ENCODE data around the gene INTS3. TPM values are rescaled to one million over a fixed set of nuclear protein-coding genes. Genes with fewer than 3 reads are reported as not detected.
A peak's percentile ranks its signal among the peaks of the same experiment; 100 is the strongest.
"Not testable (repeated sequence)": the region's sequence is repeated elsewhere in the genome, so short reads cannot be mapped to it uniquely, and the experiment has no call there.

The INTS3 gene
- total and polyA plus RNA-seq, 4 donors: 40.5 to 107 (median 69.7) TPM

- no peaks in the 10 kb centered on the region for H3K27me3 ChIP-seq (ENCODE audit: control insufficient read depth, insufficient read depth, low read length)
- H3K4me3 ChIP-seq (ENCODE audit: low read depth, low read length): no peak overlapping the region
- H3K27ac ChIP-seq (ENCODE audit: low read depth, low read length): no peak overlapping the region
- 25% methylated on average over 4 of the region's 6 CpGs for WGBS (ENCODE audit: insufficient coverage)
- H3K9me3 ChIP-seq (ENCODE audit: control insufficient read depth, insufficient read depth, low read length): no peaks in the 10 kb centered on the region
- H3K4me1 ChIP-seq (ENCODE audit: control insufficient read depth, insufficient read depth, low read length): no peaks in the 10 kb centered on the region
- peak; percentile 15 to 90 (median 46) for DNase-seq (ENCODE audit: low read depth in 4 of 6, low spot score in 6 of 6)
- peaks cover 64% of the 10 kb centered on the region for H3K36me3 ChIP-seq (ENCODE audit: control insufficient read depth, insufficient read depth, low read length)
These were observed 21.7 kb downstream of the INTS3 start for GRCh38 chr1:153749408-153750005.

- no peaks in the 10 kb centered on the region for H3K9me3 ChIP-seq (ENCODE audit: control insufficient read depth, insufficient read depth, low read length)
- H3K36me3 ChIP-seq (ENCODE audit: control insufficient read depth, insufficient read depth, low read length): peaks cover 70% of the 10 kb centered on the region
- DNase-seq (ENCODE audit: low read depth in 4 of 6, low spot score in 6 of 6): no peak
- H3K27me3 ChIP-seq (ENCODE audit: control insufficient read depth, insufficient read depth, low read length): no peaks in the 10 kb centered on the region
- H3K27ac ChIP-seq (ENCODE audit: low read depth, low read length): no peak overlapping the region
- WGBS (ENCODE audit: insufficient coverage): 100% methylated on average over 2 of the region's 6 CpGs
- H3K4me1 ChIP-seq (ENCODE audit: control insufficient read depth, insufficient read depth, low read length): no peaks in the 10 kb centered on the region
- no peak overlapping the region for H3K4me3 ChIP-seq (ENCODE audit: low read depth, low read length)
These were observed 22.5 kb downstream of the INTS3 start for GRCh38 chr1:153750026-153750995.

- H3K9me3 ChIP-seq (ENCODE audit: control insufficient read depth, insufficient read depth, low read length): no peaks in the 10 kb centered on the region
- H3K27ac ChIP-seq (ENCODE audit: low read depth, low read length): no peak overlapping the region
- WGBS (ENCODE audit: insufficient coverage): no CpG with 5 or more reads among the region's 2 CpGs
- H3K4me3 ChIP-seq (ENCODE audit: low read depth, low read length): no peak overlapping the region
- H3K27me3 ChIP-seq (ENCODE audit: control insufficient read depth, insufficient read depth, low read length): no peaks in the 10 kb centered on the region
- H3K36me3 ChIP-seq (ENCODE audit: control insufficient read depth, insufficient read depth, low read length): peaks cover 73% of the 10 kb centered on the region
- no peak for DNase-seq (ENCODE audit: low read depth in 4 of 6, low spot score in 6 of 6)
- no peaks in the 10 kb centered on the region for H3K4me1 ChIP-seq (ENCODE audit: control insufficient read depth, insufficient read depth, low read length)
These were observed 24.2 kb downstream of the INTS3 start for GRCh38 chr1:153752072-153752471.

GRCh38 chr1:153752571-153753195, 24.8 kb downstream of the INTS3 start:
- Histone ChIP-seq H3K27me3 (ENCODE audit: control insufficient read depth, insufficient read depth, low read length) (no peaks in the 10 kb centered on the region), H3K4me1 (ENCODE audit: control insufficient read depth, insufficient read depth, low read length) (no peaks in the 10 kb centered on the region), H3K9me3 (ENCODE audit: control insufficient read depth, insufficient read depth, low read length) (no peaks in the 10 kb centered on the region), H3K4me3 (ENCODE audit: low read depth, low read length) (no peak overlapping the region), H3K27ac (ENCODE audit: low read depth, low read length) (no peak overlapping the region), H3K36me3 (ENCODE audit: control insufficient read depth, insufficient read depth, low read length) (peaks cover 75% of the 10 kb centered on the region)
- WGBS (ENCODE audit: insufficient coverage): 90% methylated on average over 5 of the region's 8 CpGs
- no peak for DNase-seq (ENCODE audit: low read depth in 4 of 6, low spot score in 6 of 6)

GRCh38 chr1:153754266-153754665, 26.4 kb downstream of the INTS3 start:
- Histone ChIP-seq H3K9me3 (ENCODE audit: control insufficient read depth, insufficient read depth, low read length) (no peaks in the 10 kb centered on the region), H3K36me3 (ENCODE audit: control insufficient read depth, insufficient read depth, low read length) (peaks cover 79% of the 10 kb centered on the region), H3K4me1 (ENCODE audit: control insufficient read depth, insufficient read depth, low read length) (no peaks in the 10 kb centered on the region), H3K4me3 (ENCODE audit: low read depth, low read length) (no peak overlapping the region), H3K27me3 (ENCODE audit: control insufficient read depth, insufficient read depth, low read length) (no peaks in the 10 kb centered on the region), H3K27ac (ENCODE audit: low read depth, low read length) (no peak overlapping the region)
- no peak for DNase-seq (ENCODE audit: low read depth in 4 of 6, low spot score in 6 of 6)
- 97% methylated on average over 2 of the region's 2 CpGs for WGBS (ENCODE audit: insufficient coverage)

- Histone ChIP-seq H3K4me3 (ENCODE audit: low read depth, low read length) (no peak overlapping the region), H3K27me3 (ENCODE audit: control insufficient read depth, insufficient read depth, low read length) (no peaks in the 10 kb centered on the region), H3K9me3 (ENCODE audit: control insufficient read depth, insufficient read depth, low read length) (no peaks in the 10 kb centered on the region), H3K36me3 (ENCODE audit: control insufficient read depth, insufficient read depth, low read length) (peaks cover 88% of the 10 kb centered on the region), H3K4me1 (ENCODE audit: control insufficient read depth, insufficient read depth, low read length) (peaks cover 8% of the 10 kb centered on the region), H3K27ac (ENCODE audit: low read depth, low read length) (no peak overlapping the region)
- WGBS (ENCODE audit: insufficient coverage): 100% methylated on average over 1 of the region's 4 CpGs
- DNase-seq (ENCODE audit: low read depth in 4 of 6, low spot score in 6 of 6): no peak
These were observed 32.6 kb downstream of the INTS3 start for GRCh38 chr1:153760440-153760839.

GRCh38 chr1:153763365-153764225, 35.7 kb downstream of the INTS3 start:
- Histone ChIP-seq H3K27me3 (ENCODE audit: control insufficient read depth, insufficient read depth, low read length) (no peaks in the 10 kb centered on the region), H3K4me1 (ENCODE audit: control insufficient read depth, insufficient read depth, low read length) (peaks cover 8% of the 10 kb centered on the region), H3K9me3 (ENCODE audit: control insufficient read depth, insufficient read depth, low read length) (no peaks in the 10 kb centered on the region), H3K27ac (ENCODE audit: low read depth, low read length) (no peak overlapping the region), H3K4me3 (ENCODE audit: low read depth, low read length) (no peak overlapping the region), H3K36me3 (ENCODE audit: control insufficient read depth, insufficient read depth, low read length) (peaks cover 87% of the 10 kb centered on the region)
- peak in 1 of 6 donors; percentile 31 for DNase-seq (ENCODE audit: low read depth in 4 of 6, low spot score in 6 of 6)
- WGBS (ENCODE audit: insufficient coverage): 80% methylated on average over 3 of the region's 7 CpGs

- peaks cover 8% of the 10 kb centered on the region for H3K4me1 ChIP-seq (ENCODE audit: control insufficient read depth, insufficient read depth, low read length)
- no peaks in the 10 kb centered on the region for H3K27me3 ChIP-seq (ENCODE audit: control insufficient read depth, insufficient read depth, low read length)
- no peak for DNase-seq (ENCODE audit: low read depth in 4 of 6, low spot score in 6 of 6)
- peaks cover 88% of the 10 kb centered on the region for H3K36me3 ChIP-seq (ENCODE audit: control insufficient read depth, insufficient read depth, low read length)
- 90% methylated on average over 3 of the region's 5 CpGs for WGBS (ENCODE audit: insufficient coverage)
- no peaks in the 10 kb centered on the region for H3K9me3 ChIP-seq (ENCODE audit: control insufficient read depth, insufficient read depth, low read length)
- no peak overlapping the region for H3K4me3 ChIP-seq (ENCODE audit: low read depth, low read length)
- H3K27ac ChIP-seq (ENCODE audit: low read depth, low read length): no peak overlapping the region
These were observed 36.5 kb downstream of the INTS3 start for GRCh38 chr1:153764310-153764709.

- H3K4me1 ChIP-seq (ENCODE audit: control insufficient read depth, insufficient read depth, low read length); H3K4me3 ChIP-seq (ENCODE audit: low read depth, low read length); H3K9me3 ChIP-seq (ENCODE audit: control insufficient read depth, insufficient read depth, low read length); H3K27ac ChIP-seq (ENCODE audit: low read depth, low read length); DNase-seq (ENCODE audit: low read depth in 4 of 6, low spot score in 6 of 6); H3K27me3 ChIP-seq (ENCODE audit: control insufficient read depth, insufficient read depth, low read length): not testable (repeated sequence)
- H3K36me3 ChIP-seq (ENCODE audit: control insufficient read depth, insufficient read depth, low read length): peaks cover 89% of the 10 kb centered on the region
- WGBS (ENCODE audit: insufficient coverage): 93% methylated on average over 5 of the region's 10 CpGs
These were observed 38.8 kb downstream of the INTS3 start for GRCh38 chr1:153766663-153767062.

All from spinal cord (tissue), 10 donors.